CD14-positive monocyte (primary cell): ENCODE results near the gene VAV2. TPM values are rescaled to one million over a fixed set of nuclear protein-coding genes. Genes with fewer than 3 reads are reported as not detected.

Experiments
- DNase-seq, 3 donors: peaks; one replicate each; pipeline ENCODE4 v3.0.0-alpha.2; 2011 to 2022
- H2AFZ ChIP-seq: 2 replicates; pipeline ENCODE4 v1.6.0; 2012; ENCODE audit warnings: mild to moderate bottlenecking, low read depth, low read length, inconsistent platforms; ENCODE audit not compliant: insufficient read depth, poor library complexity, severe bottlenecking
- H3K27ac ChIP-seq, 2 donors: 1 replicate in 1 of 2; 2 replicates in 1 of 2; pipeline ENCODE4 v1.5.1; 2012 to 2013; ENCODE audit warnings: low read length in 2 of 2, control low read depth in 1 of 2, inconsistent platforms in 1 of 2, low read depth in 1 of 2, mild to moderate bottlenecking in 1 of 2
- H3K27me3 ChIP-seq, 2 donors: one replicate each; pipeline versions ENCODE4 v1.6.0 to v1.6.1; 2011 to 2013; ENCODE audit warnings: low read length in 2 of 2; ENCODE audit not compliant: control insufficient read depth in 2 of 2, insufficient read depth in 2 of 2
- H3K36me3 ChIP-seq, 2 donors: replicated peaks in 1 of 2; 1 replicate in 1 of 2; 2 replicates in 1 of 2; pipeline versions ENCODE4 v1.5.1 to v1.6.1; 2012 to 2013; ENCODE audit warnings: low read length in 2 of 2, control low read depth in 1 of 2, inconsistent platforms in 1 of 2, mild to moderate bottlenecking in 1 of 2; ENCODE audit not compliant: insufficient read depth in 2 of 2, control insufficient read depth in 1 of 2
- H3K4me1 ChIP-seq, 2 donors: 1 replicate in 1 of 2; 2 replicates in 1 of 2; pipeline versions ENCODE4 v1.5.1 to v1.6.1; 2012 to 2013; ENCODE audit warnings: low read length in 2 of 2, control low read depth in 1 of 2, inconsistent platforms in 1 of 2, mild to moderate bottlenecking in 1 of 2, moderate library complexity in 1 of 2; ENCODE audit not compliant: insufficient read depth in 2 of 2, control insufficient read depth in 1 of 2
- H3K4me2 ChIP-seq: replicated peaks from 2 replicates; pipeline ENCODE3; 2012; ENCODE audit warnings: low read length, moderate library complexity, mild to moderate bottlenecking; ENCODE audit not compliant: poor library complexity, severe bottlenecking; ENCODE audit errors: extremely low read depth
- H3K4me3 ChIP-seq, 3 experiments: fragments of 200-600 bp in 1 of 3; sonication (generic) in 1 of 3; replicated peaks in 1 of 3; 1 replicate in 2 of 3; 2 replicates in 1 of 3; pipeline ENCODE4 v1.5.1; 2011 to 2013; ENCODE audit warnings: low read length in 3 of 3, mild to moderate bottlenecking in 3 of 3, control low read depth in 2 of 3, low read depth in 2 of 3, inconsistent platforms in 1 of 3, moderate library complexity in 1 of 3
- H3K79me2 ChIP-seq: 2 replicates; pipeline ENCODE4 v1.6.0; 2012; ENCODE audit warnings: mild to moderate bottlenecking, control low read depth, inconsistent platforms, low read length, moderate library complexity; ENCODE audit not compliant: insufficient read depth
- H3K9ac ChIP-seq: 2 replicates; pipeline ENCODE4 v1.6.0; 2017; ENCODE audit warnings: low read length, mild to moderate bottlenecking; ENCODE audit not compliant: insufficient read depth, poor library complexity, severe bottlenecking
- H3K9me3 ChIP-seq, 2 donors: replicated peaks in 1 of 2; 1 replicate in 1 of 2; 2 replicates in 1 of 2; pipeline versions ENCODE4 v1.5.1 to v1.6.1; 2012 to 2013; ENCODE audit warnings: low read length in 2 of 2, control low read depth in 1 of 2; ENCODE audit not compliant: control insufficient read depth in 1 of 2, insufficient read depth in 1 of 2
- H4K20me1 ChIP-seq: 2 replicates; pipeline ENCODE4 v1.6.0; 2012; ENCODE audit warnings: mild to moderate bottlenecking, low read length, control low read depth, moderate library complexity; ENCODE audit not compliant: insufficient read depth
- H3K27ac Mint-ChIP-seq, 7 donors: one replicate each; pipeline ENCODE4 v1.8.0; 2020; ENCODE audit warnings: mild to moderate bottlenecking in 7 of 7, mixed read lengths in 7 of 7, moderate library complexity in 6 of 7, inconsistent platforms in 2 of 7
- H3K27me3 Mint-ChIP-seq, 3 donors: one replicate each; pipeline ENCODE4 v1.8.0; 2021 to 2022; ENCODE audit warnings: low read depth in 3 of 3, mild to moderate bottlenecking in 3 of 3, mixed read lengths in 3 of 3, moderate library complexity in 3 of 3, inconsistent platforms in 1 of 3
- H3K36me3 Mint-ChIP-seq, 2 donors: one replicate each; pipeline ENCODE4 v1.8.0; 2020; ENCODE audit warnings: mixed read lengths in 2 of 2, inconsistent platforms in 1 of 2, mild to moderate bottlenecking in 1 of 2
- H3K4me1 Mint-ChIP-seq: one replicate; pipeline ENCODE4 v1.8.0; 2020; ENCODE audit warnings: mild to moderate bottlenecking, mixed read lengths
- H3K4me3 Mint-ChIP-seq, 2 donors: one replicate each; pipeline ENCODE4 v1.8.0; 2020; ENCODE audit warnings: mild to moderate bottlenecking in 2 of 2, mixed read lengths in 2 of 2, moderate library complexity in 1 of 2
- H3K9me3 Mint-ChIP-seq, 7 donors: one replicate each; pipeline ENCODE4 v1.8.0; 2020 to 2022; ENCODE audit warnings: mixed read lengths in 7 of 7, mild to moderate bottlenecking in 6 of 7, moderate library complexity in 6 of 7, inconsistent platforms in 2 of 7
- WGBS: methylation state at CpG from one replicate; pipeline ENCODE4 v1.1.5; 2013; ENCODE audit warnings: missing lambda C conversion rate; ENCODE audit not compliant: insufficient coverage; 5-methylcytosine and 5-hydroxymethylcytosine counted together
- intact Hi-C, 2 donors: fragments of 100-400 bp; cut with micrococcal nuclease; formaldehyde crosslinking; loops; one replicate each; pipeline versions ENCODE4 v1.15.0 to v1.15.1; 2023
- polyA plus RNA-seq, 3 donors: library from polyadenylated mRNA; depleted of rRNA in 1 of 3; unstranded in 2 of 3; stranded (reverse) in 1 of 3; fragments of 300-500 nt in 2 of 3; fragments of >200 nt in 1 of 3; fragmentation: Illumina TruSeq in 2 of 3; gene quantifications; 1 replicate in 2 of 3; 2 replicates in 1 of 3; pipeline ENCODE4 v1.2.3, GENCODE V29; 2012 to 2021
- TF ChIP-seq, protein P1 (sequence below): fragments of 200-600 bp; IDR thresholded peaks from one replicate; pipeline ENCODE4 v1.8.0; 2022; ENCODE audit warnings: antibody characterized with exemption, mild to moderate bottlenecking

The VAV2 gene
- polyA plus RNA-seq, 3 donors: 2.3 to 13.6 (median 2.3) TPM

DNA sequence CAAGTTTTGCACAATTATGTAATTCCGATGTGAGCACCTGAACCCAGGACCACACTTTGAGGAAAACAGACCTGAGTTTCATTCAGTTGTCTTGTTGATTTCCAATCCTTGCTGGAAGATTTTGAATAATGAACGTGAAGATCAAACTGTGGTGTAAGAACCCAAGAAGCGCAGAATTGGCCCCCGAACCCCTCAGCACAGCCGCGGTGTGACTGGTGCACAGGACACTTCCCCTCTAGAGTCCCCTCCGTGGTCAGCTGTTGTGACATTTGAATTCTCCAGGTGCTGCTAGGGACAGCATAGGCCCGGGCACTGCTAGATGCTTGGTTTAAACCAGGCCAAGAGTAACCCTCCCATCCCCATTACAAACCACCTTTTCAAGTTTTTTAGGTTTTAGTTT, 34.9 kb upstream of the VAV2 start:
- 83% methylated on average over 3 of the region's 8 CpGs for WGBS
- peaks cover 0 to 3% (median 1%) of the 10 kb centered on the region in 3 donors for H3K27me3 Mint-ChIP-seq
- H3K79me2 ChIP-seq: no peaks in the 10 kb centered on the region
- no peak overlapping the region for H2AFZ ChIP-seq
- H3K27ac ChIP-seq: no peak overlapping the region
- no peak for DNase-seq
- H3K9ac ChIP-seq: no peak overlapping the region
- no peak overlapping the region for H3K4me3 Mint-ChIP-seq
- H3K4me1 Mint-ChIP-seq: peaks cover 11% of the 10 kb centered on the region
- no peaks in the 10 kb centered on the region for H3K9me3 ChIP-seq
- H3K36me3 ChIP-seq: peaks cover 14 to 29% of the 10 kb centered on the region in 2 donors
- peaks cover 3% of the 10 kb centered on the region for H4K20me1 ChIP-seq
- no peaks in the 10 kb centered on the region for H3K27me3 ChIP-seq
- H3K4me2 ChIP-seq: no peak overlapping the region
- peaks cover 0 to 3% (median 0%) of the 10 kb centered on the region in 7 donors for H3K9me3 Mint-ChIP-seq
- peaks cover 12 to 13% of the 10 kb centered on the region in 2 donors for H3K4me1 ChIP-seq
- intact Hi-C loops: loop anchor here (5.0 to 10.0 kb wide), 3 partner anchors 552 to 690 kb away; partner anchors contain the start of genes CACFD1 (in 1 of the 2), SLC2A6 (in 1 of the 2) and SURF6 (in 1 of the 2)
- TF ChIP-seq, protein P1, sequence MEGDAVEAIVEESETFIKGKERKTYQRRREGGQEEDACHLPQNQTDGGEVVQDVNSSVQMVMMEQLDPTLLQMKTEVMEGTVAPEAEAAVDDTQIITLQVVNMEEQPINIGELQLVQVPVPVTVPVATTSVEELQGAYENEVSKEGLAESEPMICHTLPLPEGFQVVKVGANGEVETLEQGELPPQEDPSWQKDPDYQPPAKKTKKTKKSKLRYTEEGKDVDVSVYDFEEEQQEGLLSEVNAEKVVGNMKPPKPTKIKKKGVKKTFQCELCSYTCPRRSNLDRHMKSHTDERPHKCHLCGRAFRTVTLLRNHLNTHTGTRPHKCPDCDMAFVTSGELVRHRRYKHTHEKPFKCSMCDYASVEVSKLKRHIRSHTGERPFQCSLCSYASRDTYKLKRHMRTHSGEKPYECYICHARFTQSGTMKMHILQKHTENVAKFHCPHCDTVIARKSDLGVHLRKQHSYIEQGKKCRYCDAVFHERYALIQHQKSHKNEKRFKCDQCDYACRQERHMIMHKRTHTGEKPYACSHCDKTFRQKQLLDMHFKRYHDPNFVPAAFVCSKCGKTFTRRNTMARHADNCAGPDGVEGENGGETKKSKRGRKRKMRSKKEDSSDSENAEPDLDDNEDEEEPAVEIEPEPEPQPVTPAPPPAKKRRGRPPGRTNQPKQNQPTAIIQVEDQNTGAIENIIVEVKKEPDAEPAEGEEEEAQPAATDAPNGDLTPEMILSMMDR: no peak
- no peak overlapping the region for H3K27ac Mint-ChIP-seq
- peaks cover 11 to 32% of the 10 kb centered on the region in 2 donors for H3K36me3 Mint-ChIP-seq
- H3K4me3 ChIP-seq: no peak overlapping the region

DNA sequence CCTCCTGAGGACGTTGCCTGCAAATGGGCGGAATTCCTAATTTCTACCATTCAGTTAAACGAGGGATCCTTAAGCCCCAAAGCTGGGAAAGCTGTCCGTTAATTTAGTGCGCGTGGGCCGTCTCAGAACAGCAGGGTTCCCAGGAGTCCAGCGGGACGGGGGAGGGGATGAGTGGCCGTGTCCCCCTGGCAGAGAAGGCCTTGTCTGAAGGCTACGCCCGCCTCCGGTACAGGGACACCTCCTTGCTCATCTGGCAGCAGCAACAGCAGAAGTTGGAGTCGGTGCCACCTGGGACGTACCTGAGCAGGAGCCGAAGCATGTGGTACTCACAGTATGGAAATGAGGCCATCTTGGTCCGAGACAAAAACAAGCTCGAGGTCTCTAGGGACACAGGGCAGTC, 34.5 kb upstream of the VAV2 start:
- Histone ChIP-seq H4K20me1 (peaks cover 3% of the 10 kb centered on the region), H3K4me2 (no peak overlapping the region), H3K9me3 (no peaks in the 10 kb centered on the region), H3K79me2 (no peaks in the 10 kb centered on the region), H3K4me3 (peak overlapping the region in 1 of 3 experiments; percentile 80), H3K4me1 (peaks cover 12 to 13% of the 10 kb centered on the region in 2 donors), H3K9ac (no peak overlapping the region), H3K27ac (no peak overlapping the region), H3K36me3 (peaks cover 10 to 25% of the 10 kb centered on the region in 2 donors), H2AFZ (peak overlapping the region; percentile 82), H3K27me3 (no peaks in the 10 kb centered on the region)
- H3K27me3 Mint-ChIP-seq: peaks cover 0 to 3% (median 1%) of the 10 kb centered on the region in 3 donors
- intact Hi-C loops: loop anchor here (5.0 to 10.0 kb wide), 3 partner anchors 552 to 689 kb away; partner anchors contain the start of genes CACFD1 (in 1 of the 2), SLC2A6 (in 1 of the 2) and SURF6 (in 1 of the 2)
- H3K36me3 Mint-ChIP-seq: peaks cover 11 to 28% of the 10 kb centered on the region in 2 donors
- TF ChIP-seq, protein P1: no peak
- peak overlapping the region in 1 of 2 donors; percentile 77 for H3K4me3 Mint-ChIP-seq
- no peak for DNase-seq
- peaks cover 11% of the 10 kb centered on the region for H3K4me1 Mint-ChIP-seq
- H3K27ac Mint-ChIP-seq: peak overlapping the region in 1 of 7 donors; percentile 42
- 96% methylated on average over 17 of the region's 18 CpGs for WGBS
- peaks cover 0 to 3% (median 0%) of the 10 kb centered on the region in 7 donors for H3K9me3 Mint-ChIP-seq
